ENCODE data around the gene HOXA10. TPM values are rescaled to one million over a fixed set of nuclear protein-coding genes. Genes with fewer than 3 reads are reported as not detected.
A peak's percentile ranks its signal among the peaks of the same experiment; 100 is the strongest.

Gene HOXA10
- total and polyA plus RNA-seq, 2 donors (not counting 1 experiment from before 2014, with no cell fraction given) = 0.17 to 1.00 TPM

DNA sequence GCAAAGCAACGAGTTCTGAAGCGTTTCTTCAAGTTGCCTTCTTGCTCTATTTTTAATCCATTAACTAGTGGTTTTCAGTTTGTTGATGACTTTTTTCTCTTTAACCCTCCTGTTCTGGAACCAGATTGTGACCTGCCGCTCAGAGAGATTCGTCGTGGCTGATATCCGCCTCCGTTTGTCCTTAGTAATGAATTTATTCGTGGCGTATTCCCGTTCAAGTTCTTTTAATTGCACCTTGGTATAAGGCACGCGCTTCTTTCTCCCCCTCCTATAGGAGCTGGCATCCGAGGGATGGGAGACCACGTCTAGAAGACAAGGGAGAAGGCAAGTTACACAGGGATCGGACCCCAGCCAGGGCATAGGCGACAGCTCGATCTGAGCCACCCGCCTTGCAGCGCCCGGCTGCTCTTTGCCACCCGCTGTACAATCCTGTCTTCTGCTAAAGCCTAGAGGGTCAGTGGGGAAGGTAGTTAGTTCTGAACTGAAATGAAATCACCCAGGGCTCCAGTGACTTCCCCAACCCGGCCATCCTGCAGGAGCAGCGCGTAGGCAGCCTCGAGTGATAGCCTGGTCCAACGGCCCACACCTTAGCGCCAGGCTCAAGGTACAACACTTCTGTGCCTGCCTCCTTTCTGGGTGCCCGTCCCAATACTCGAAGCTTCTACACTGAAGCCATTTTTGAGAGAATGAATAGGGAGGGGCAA is 24.2 kb upstream of the HOXA10 start:
- no peak for DNase-seq (ENCODE audit: low read depth in 2 of 2)
- no peaks in the 10 kb centered on the region for H3K79me2 ChIP-seq (ENCODE audit: control insufficient read depth, insufficient read depth, low read length)
- no peak overlapping the region for H3K4me3 ChIP-seq (replicated peaks in 1 of 4; ENCODE audit: control extremely low read depth in 1 of 4, insufficient read depth in 1 of 4, low read depth in 3 of 4, low read length in 4 of 4)
- no peaks in the 10 kb centered on the region for H4K20me1 ChIP-seq (ENCODE audit: control insufficient read depth, extremely low read depth, insufficient read depth, low read length)
- TF ChIP-seq, protein P1, sequence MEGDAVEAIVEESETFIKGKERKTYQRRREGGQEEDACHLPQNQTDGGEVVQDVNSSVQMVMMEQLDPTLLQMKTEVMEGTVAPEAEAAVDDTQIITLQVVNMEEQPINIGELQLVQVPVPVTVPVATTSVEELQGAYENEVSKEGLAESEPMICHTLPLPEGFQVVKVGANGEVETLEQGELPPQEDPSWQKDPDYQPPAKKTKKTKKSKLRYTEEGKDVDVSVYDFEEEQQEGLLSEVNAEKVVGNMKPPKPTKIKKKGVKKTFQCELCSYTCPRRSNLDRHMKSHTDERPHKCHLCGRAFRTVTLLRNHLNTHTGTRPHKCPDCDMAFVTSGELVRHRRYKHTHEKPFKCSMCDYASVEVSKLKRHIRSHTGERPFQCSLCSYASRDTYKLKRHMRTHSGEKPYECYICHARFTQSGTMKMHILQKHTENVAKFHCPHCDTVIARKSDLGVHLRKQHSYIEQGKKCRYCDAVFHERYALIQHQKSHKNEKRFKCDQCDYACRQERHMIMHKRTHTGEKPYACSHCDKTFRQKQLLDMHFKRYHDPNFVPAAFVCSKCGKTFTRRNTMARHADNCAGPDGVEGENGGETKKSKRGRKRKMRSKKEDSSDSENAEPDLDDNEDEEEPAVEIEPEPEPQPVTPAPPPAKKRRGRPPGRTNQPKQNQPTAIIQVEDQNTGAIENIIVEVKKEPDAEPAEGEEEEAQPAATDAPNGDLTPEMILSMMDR (conservative IDR thresholded peaks at IDR 0.05 in 1 of 2, IDR thresholded peaks at IDR 0.05 in 1 of 2; ENCODE audit: low read depth in 1 of 2, low read length in 2 of 2) = no peak
- TF ChIP-seq EZH2 (IDR thresholded peaks at IDR 0.05; ENCODE audit: low read length, missing control alignments) = peak; percentile 96
- no peak overlapping the region for H3K27ac ChIP-seq (ENCODE audit: insufficient read depth, low read length)
- H3K4me1 ChIP-seq (ENCODE audit: control insufficient read depth, extremely low read depth, insufficient read depth, low read length) = no peaks in the 10 kb centered on the region
- no peaks in the 10 kb centered on the region for H3K9me3 ChIP-seq (ENCODE audit: control insufficient read depth, insufficient read depth, low read depth, low read length)
- no peak overlapping the region for H3K9ac ChIP-seq (ENCODE audit: insufficient read depth, low read length)
- H3K36me3 ChIP-seq (ENCODE audit: control insufficient read depth, insufficient read depth, low read length) = no peaks in the 10 kb centered on the region
- no peak overlapping the region for H3K4me2 ChIP-seq (ENCODE audit: extremely low read depth, insufficient read depth, low read length)
- H3K27me3 ChIP-seq (ENCODE audit: control insufficient read depth, insufficient read depth, low read length) = peaks cover 73% of the 10 kb centered on the region
- no peak overlapping the region for H2AFZ ChIP-seq (ENCODE audit: low read length)

DNA sequence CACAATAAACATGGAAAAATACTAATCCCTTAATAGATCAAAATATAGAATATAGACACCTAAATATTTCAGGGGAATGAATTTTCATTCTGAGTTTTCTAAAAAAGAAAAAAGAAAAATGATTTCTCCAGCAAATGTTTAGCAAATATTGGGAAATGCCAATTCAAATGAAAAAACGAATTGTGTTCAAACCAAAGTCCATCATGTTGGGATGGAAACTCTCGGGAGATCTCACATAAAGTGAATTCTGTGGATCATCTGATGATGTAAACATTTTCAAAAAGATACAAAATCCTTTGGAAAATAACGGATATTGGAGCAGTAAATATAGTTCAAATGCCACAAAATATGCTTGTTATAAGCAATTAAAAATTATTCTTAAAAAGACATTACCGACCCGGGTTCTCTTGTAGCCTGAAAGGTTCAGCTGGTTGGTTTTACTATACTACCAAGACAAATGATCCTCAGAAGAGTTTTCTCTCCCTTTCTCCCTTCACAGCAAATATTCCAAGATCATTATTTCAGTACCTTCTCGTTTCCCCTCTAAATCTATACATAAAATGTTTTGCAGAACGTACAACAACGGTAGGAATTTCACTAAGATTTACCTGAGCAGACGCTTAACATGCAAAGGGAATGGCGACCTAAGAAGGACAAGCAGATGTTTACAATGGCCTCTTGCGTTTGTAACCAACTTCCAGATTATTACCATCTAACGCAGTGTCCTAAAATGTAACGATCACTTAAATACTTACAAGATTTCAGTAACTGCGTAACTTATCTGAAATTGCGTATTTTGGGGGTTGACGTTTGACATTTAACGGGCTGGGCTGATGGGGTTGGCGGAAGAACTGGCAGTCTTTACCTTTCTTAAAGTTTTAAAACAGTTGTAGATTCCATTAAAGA is 23.3 kb upstream of the HOXA10 start:
- no peak overlapping the region for H3K27ac ChIP-seq (ENCODE audit: insufficient read depth, low read length)
- TF ChIP-seq EZH2 (IDR thresholded peaks at IDR 0.05; ENCODE audit: low read length, missing control alignments) = no peak
- TF ChIP-seq, protein P1 (conservative IDR thresholded peaks at IDR 0.05 in 1 of 2, IDR thresholded peaks at IDR 0.05 in 1 of 2; ENCODE audit: low read depth in 1 of 2, low read length in 2 of 2) = no peak
- H3K4me1 ChIP-seq (ENCODE audit: control insufficient read depth, extremely low read depth, insufficient read depth, low read length) = no peaks in the 10 kb centered on the region
- no peaks in the 10 kb centered on the region for H4K20me1 ChIP-seq (ENCODE audit: control insufficient read depth, extremely low read depth, insufficient read depth, low read length)
- H3K79me2 ChIP-seq (ENCODE audit: control insufficient read depth, insufficient read depth, low read length) = no peaks in the 10 kb centered on the region
- DNase-seq (ENCODE audit: low read depth in 2 of 2) = no peak
- no peak overlapping the region for H3K4me2 ChIP-seq (ENCODE audit: extremely low read depth, insufficient read depth, low read length)
- H3K27me3 ChIP-seq (ENCODE audit: control insufficient read depth, insufficient read depth, low read length) = peaks cover 71% of the 10 kb centered on the region
- no peaks in the 10 kb centered on the region for H3K9me3 ChIP-seq (ENCODE audit: control insufficient read depth, insufficient read depth, low read depth, low read length)
- H3K9ac ChIP-seq (ENCODE audit: insufficient read depth, low read length) = no peak overlapping the region
- H3K4me3 ChIP-seq (replicated peaks in 1 of 4; ENCODE audit: control extremely low read depth in 1 of 4, insufficient read depth in 1 of 4, low read depth in 3 of 4, low read length in 4 of 4) = no peak overlapping the region
- H3K36me3 ChIP-seq (ENCODE audit: control insufficient read depth, insufficient read depth, low read length) = no peaks in the 10 kb centered on the region
- H2AFZ ChIP-seq (ENCODE audit: low read length) = no peak overlapping the region

DNA sequence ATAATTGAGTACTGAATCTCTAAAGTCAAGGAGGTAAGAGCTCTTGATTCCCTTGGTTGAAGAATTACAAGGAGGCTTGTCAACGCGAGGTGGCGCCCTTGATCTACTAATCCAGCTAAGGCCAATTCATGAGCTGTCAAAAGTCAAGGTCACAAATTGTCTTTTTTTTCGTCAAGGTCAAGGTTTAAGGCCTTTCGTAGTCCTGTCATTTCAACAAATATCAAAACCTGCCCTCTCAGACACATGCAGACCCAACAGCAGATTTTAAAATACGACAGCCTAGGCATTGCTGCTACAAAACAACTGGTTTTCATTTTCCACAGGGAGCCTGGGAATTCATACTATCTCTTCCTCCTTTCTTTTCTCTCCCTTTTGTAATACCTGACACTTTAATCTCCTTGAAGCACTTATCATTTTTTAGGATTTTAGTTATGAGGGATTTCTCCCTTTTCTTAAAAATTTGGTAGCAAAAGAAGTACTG is 22.2 kb upstream of the HOXA10 start:
- Histone ChIP-seq H3K79me2 (ENCODE audit: control insufficient read depth, insufficient read depth, low read length) (no peaks in the 10 kb centered on the region), H3K27ac (ENCODE audit: insufficient read depth, low read length) (no peak overlapping the region), H3K27me3 (ENCODE audit: control insufficient read depth, insufficient read depth, low read length) (peaks cover 71% of the 10 kb centered on the region), H3K36me3 (ENCODE audit: control insufficient read depth, insufficient read depth, low read length) (no peaks in the 10 kb centered on the region), H3K9ac (ENCODE audit: insufficient read depth, low read length) (no peak overlapping the region), H3K4me3 (replicated peaks in 1 of 4; ENCODE audit: control extremely low read depth in 1 of 4, insufficient read depth in 1 of 4, low read depth in 3 of 4, low read length in 4 of 4) (no peak overlapping the region), H4K20me1 (ENCODE audit: control insufficient read depth, extremely low read depth, insufficient read depth, low read length) (no peaks in the 10 kb centered on the region), H3K4me2 (ENCODE audit: extremely low read depth, insufficient read depth, low read length) (no peak overlapping the region), H3K4me1 (ENCODE audit: control insufficient read depth, extremely low read depth, insufficient read depth, low read length) (no peaks in the 10 kb centered on the region), H2AFZ (ENCODE audit: low read length) (no peak overlapping the region), H3K9me3 (ENCODE audit: control insufficient read depth, insufficient read depth, low read depth, low read length) (no peaks in the 10 kb centered on the region)
- TF ChIP-seq EZH2 (IDR thresholded peaks at IDR 0.05; ENCODE audit: low read length, missing control alignments) = no peak
- TF ChIP-seq, protein P1 (conservative IDR thresholded peaks at IDR 0.05 in 1 of 2, IDR thresholded peaks at IDR 0.05 in 1 of 2; ENCODE audit: low read depth in 1 of 2, low read length in 2 of 2) = peak; percentile 81 to 88
- DNase-seq (ENCODE audit: low read depth in 2 of 2) = peak; percentile 52 to 83
